SK-N-MC (cell line): ENCODE results near the gene STK38L.

Experiments used
- EZH2 ChIP-seq: fragments of 200-600 bp; sonication (generic); IDR thresholded peaks from one replicate; pipeline ENCODE4 v1.6.1; 2017; ENCODE audit warnings: antibody characterized with exemption
- POLR2AphosphoS5 ChIP-seq: IDR thresholded peaks from 2 replicates; pipeline ENCODE4 v1.6.1; 2012; ENCODE audit warnings: mild to moderate bottlenecking, low read depth, low read length, borderline replicate concordance

DNA sequence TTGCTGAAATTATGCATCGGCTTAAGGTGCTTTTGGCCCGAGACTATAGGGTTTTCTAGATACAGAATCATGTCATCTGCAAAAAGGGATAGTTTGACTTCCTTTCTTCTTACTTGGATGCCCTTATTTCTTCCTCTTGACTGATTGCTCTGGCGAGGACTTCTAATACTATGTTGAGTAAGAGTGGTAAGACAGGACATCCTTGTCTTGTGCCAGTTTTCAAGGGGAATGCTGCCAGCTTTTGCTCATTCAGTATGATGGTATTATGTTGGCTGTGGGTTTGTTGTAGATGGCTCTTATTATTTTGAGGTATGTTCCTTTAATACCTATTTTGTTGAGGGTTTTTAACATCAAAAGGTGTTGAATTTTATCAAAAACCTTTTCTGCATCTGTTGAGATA, 96.9 kb downstream of the STK38L start:
- TF ChIP-seq EZH2 (no peak), POLR2AphosphoS5 (no peak)
